GM10266 (cell line): ENCODE data around the gene CIRBP.

Source experiments
- DNase-seq: peaks from one replicate; pipeline ENCODE4 v3.0.0; 2012; ENCODE audit errors: extremely low spot score
- CTCF ChIP-seq: IDR thresholded peaks from 2 replicates; pipeline ENCODE4 v1.5.1; 2012; ENCODE audit warnings: mild to moderate bottlenecking, low read depth; ENCODE audit not compliant: control insufficient read depth, insufficient read depth; ENCODE audit errors: missing control alignments

CIRBP gene

DNA sequence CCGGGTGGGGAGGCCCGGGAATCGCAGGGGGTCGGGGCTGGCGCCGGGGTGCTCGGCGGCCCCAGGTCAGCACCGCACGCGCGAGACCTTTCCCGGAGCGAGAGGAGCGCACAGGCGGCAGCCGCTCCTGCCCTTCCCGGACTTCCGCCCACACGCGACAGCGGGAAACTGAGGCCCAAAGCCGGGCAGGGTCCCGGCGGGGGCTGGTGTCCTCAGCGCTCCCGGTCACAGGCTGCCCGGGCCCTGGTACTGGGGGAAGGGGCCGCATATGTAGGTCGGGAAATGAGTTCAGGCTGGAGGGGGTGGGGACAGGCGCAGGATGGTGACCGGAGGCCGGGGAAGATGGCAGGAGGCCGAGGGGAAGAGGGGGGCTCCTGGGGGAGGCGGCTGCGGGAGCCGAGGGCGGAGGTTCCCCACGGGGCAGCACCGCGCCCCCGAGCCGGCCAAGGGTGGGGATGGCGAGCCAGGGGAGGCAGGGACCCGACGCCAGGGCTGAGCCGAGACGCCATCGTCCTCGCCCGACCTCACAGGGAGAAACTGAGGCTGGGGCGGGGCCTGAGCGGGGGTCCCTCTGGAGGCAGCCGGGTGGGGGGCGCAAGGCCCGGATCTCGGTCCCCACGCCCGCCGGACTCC is 32.0 kb upstream of the CIRBP start:
- TF ChIP-seq CTCF: no peak
- no peak for DNase-seq

DNA sequence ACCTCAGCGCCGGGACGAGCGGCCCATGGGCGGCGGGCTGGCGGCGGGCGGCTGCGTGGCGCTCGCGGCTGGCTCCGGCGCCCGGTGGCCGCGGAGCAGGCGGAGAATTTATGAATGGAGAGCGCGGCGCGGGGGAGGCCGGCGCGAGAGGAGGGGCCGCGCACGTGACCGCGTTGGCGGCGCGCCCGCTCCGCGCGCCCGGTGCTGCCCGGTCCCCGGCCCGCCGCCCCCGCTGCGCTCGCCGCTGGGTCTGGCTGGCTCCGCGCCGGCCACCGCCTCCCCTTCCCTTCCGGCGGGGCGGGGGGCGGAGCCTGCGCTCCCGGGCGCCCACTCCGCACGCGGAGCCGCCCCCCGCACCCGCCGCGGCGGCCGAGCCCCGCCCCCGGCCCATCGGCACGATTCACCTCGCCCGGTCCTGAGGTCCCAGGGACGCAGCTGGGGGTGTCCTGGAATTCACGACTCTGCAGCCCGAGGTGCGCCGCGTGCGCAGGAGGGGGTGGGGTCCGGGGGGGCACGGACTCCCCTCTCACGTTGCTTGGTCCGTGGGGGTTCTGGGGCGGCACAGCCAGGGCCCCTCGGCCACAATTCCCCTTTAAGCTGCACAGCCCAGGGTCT is 31.3 kb upstream of the CIRBP start, which contains the start of gene CBARP:
CBARP (minus strand) TSS at position 252 of the 615 bp plus-strand sequence. CDS start 1,905 bp downstream, outside the sequence.
- DNase-seq: peak; percentile 81
- TF ChIP-seq CTCF: no peak

GRCh38 chr19:1238369-1239303 is 30.5 kb upstream of the CIRBP start:
- TF ChIP-seq CTCF: no peak
- DNase-seq: no peak

DNA sequence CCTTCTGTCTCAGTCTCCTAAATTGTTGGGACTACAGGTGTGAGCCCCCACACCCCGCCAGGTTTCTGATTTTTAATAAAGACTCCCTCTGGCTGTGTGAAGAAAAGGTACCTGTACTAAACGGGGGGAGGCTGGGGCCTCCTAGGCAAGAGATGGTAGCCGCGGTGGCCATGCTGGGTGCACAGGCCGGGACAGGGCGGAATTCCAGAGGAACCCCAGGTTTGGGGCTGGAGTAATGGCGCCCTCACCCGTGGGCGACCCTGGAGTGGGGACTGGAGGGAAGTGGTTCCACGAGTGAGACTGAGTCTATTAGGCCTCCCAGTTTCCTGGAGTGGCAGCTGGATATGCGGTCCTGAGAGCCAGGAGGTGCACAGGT is 29.7 kb upstream of the CIRBP start:
- no peak for TF ChIP-seq CTCF
- DNase-seq: no peak

GRCh38 chr19:1239796-1240737 is 29.1 kb upstream of the CIRBP start:
- DNase-seq: peak; percentile 100
- TF ChIP-seq CTCF: peak; percentile 92

DNA sequence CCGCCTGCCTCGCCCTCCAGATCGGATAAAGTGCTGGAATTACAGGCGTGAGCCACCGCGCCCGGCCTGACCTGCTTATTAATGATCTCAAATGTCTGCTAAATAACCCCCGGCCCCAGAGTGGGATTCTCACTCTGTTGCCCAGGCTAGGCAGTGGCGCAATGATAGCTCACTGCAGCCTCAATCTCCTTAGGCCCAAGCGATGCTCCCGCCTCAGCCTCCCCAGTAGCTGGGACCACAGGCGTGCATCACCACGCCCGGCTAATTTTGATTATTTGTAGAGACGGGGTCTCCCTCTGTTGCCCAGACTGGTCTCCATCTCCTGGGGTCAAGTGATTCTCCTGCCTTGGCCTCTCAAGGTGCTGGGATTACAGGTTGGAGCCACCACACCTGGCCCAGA is 28.2 kb upstream of the CIRBP start:
- no peak for DNase-seq
- no peak for TF ChIP-seq CTCF
